HL-60/S4 treated with retinoic acid at 250 ng/mL for 4 days and 3 days (cell line): Measurements from ENCODE around the gene GPRC5C.

Source experiments
- in situ Hi-C: fragments of 300-500 bp; cut with MboI; formaldehyde crosslinking; loops from 2 replicates; pipeline ENCODE4 v1.7.0; 2022; ENCODE audit warnings: low sequenced_read_pairs

GPRC5C gene

GRCh38 chr17:74451557-74451956 lies 19.7 kb downstream of the GPRC5C start:
- in situ Hi-C loops = no loop called here

- in situ Hi-C loops = no loop called here
Observed at GRCh38 chr17:74452033-74452840, 20.3 kb downstream of the GPRC5C start.

- in situ Hi-C loops = no loop called here
Observed at GRCh38 chr17:74452841-74453661, 21.2 kb downstream of the GPRC5C start.

- in situ Hi-C loops = no loop called here
Observed at GRCh38 chr17:74453665-74454196, 21.8 kb downstream of the GPRC5C start.

- in situ Hi-C loops = no loop called here
Observed at GRCh38 chr17:74454197-74455024, 22.5 kb downstream of the GPRC5C start.

- in situ Hi-C loops = no loop called here
Observed at GRCh38 chr17:74455025-74455545, 23.2 kb downstream of the GPRC5C start.

- in situ Hi-C loops = no loop called here
Observed at GRCh38 chr17:74455821-74456220, 23.9 kb downstream of the GPRC5C start.

- in situ Hi-C loops = no loop called here
Observed at GRCh38 chr17:74457146-74457819, 25.4 kb downstream of the GPRC5C start.

GRCh38 chr17:74457820-74458166 lies 25.9 kb downstream of the GPRC5C start:
- in situ Hi-C loops = no loop called here

- in situ Hi-C loops = no loop called here
Observed at GRCh38 chr17:74458835-74459234, 26.9 kb downstream of the GPRC5C start.

- in situ Hi-C loops = no loop called here
Observed at GRCh38 chr17:74459622-74460021, 27.7 kb downstream of the GPRC5C start.

- in situ Hi-C loops = no loop called here
Observed at GRCh38 chr17:74460241-74460640, 28.4 kb downstream of the GPRC5C start.

- in situ Hi-C loops = no loop called here
Observed at GRCh38 chr17:74460996-74461395, 29.1 kb downstream of the GPRC5C start.

GRCh38 chr17:74461611-74462010 lies 29.7 kb downstream of the GPRC5C start:
- in situ Hi-C loops = no loop called here

GRCh38 chr17:74464730-74465377 lies 33.0 kb downstream of the GPRC5C start:
- in situ Hi-C loops = no loop called here

GRCh38 chr17:74465378-74466110 lies 33.7 kb downstream of the GPRC5C start:
- in situ Hi-C loops = no loop called here

- in situ Hi-C loops = no loop called here
Observed at GRCh38 chr17:74466111-74466827, 34.4 kb downstream of the GPRC5C start, which contains the start of gene CD300A. Gene CD300A, plus strand, starts transcription at chr17:74466634. Its CDS starts 70 bp downstream, at chr17:74466704.

- in situ Hi-C loops = no loop called here
Observed at GRCh38 chr17:74466828-74467184, 34.9 kb downstream of the GPRC5C start.
